ENCODE data around the gene PDIA6. TPM values are rescaled to one million over a fixed set of nuclear protein-coding genes. Genes with fewer than 3 reads are reported as not detected.

Gene PDIA6
- total RNA-seq, 4 donors from 2014 or later, result 81.3 to 138 (median 90.3) TPM

GRCh38 chr2:10752236-10752635 lies 60.3 kb downstream of the PDIA6 start:
- Histone ChIP-seq H3K4me1 (no peaks in the 10 kb centered on the region), H3K4me3 (no peak overlapping the region), H3K9me3 (no peaks in the 10 kb centered on the region), H3K27me3 (peaks cover 3% of the 10 kb centered on the region), H3K36me3 (no peaks in the 10 kb centered on the region), H3K27ac (no peak overlapping the region)
- WGBS, 2 donors (ENCODE audit: low coverage in 1 of 2), result 82 to 91% methylated on average over 3 to 4 of the region's 5 CpGs
- no peak for ATAC-seq
- TF ChIP-seq POLR2A (IDR thresholded peaks at IDR 0.05) (no peak), CTCF (IDR thresholded peaks at IDR 0.05) (no peak), EP300 (IDR thresholded peaks at IDR 0.05) (no peak), POLR2AphosphoS5 (IDR thresholded peaks at IDR 0.05) (no peak)

GRCh38 chr2:10750610-10751009 lies 62.0 kb downstream of the PDIA6 start:
- H3K4me3 ChIP-seq, result no peak overlapping the region
- TF ChIP-seq CTCF (IDR thresholded peaks at IDR 0.05) (no peak), POLR2AphosphoS5 (IDR thresholded peaks at IDR 0.05) (no peak), POLR2A (IDR thresholded peaks at IDR 0.05) (no peak), EP300 (IDR thresholded peaks at IDR 0.05) (no peak)
- no peak overlapping the region for H3K27ac ChIP-seq
- no peaks in the 10 kb centered on the region for H3K36me3 ChIP-seq
- H3K9me3 ChIP-seq, result no peaks in the 10 kb centered on the region
- WGBS, 2 donors (ENCODE audit: low coverage in 1 of 2), result 67 to 75% methylated on average over 6 of the region's 6 CpGs
- no peak for ATAC-seq
- no peaks in the 10 kb centered on the region for H3K4me1 ChIP-seq
- H3K27me3 ChIP-seq, result no peaks in the 10 kb centered on the region

GRCh38 chr2:10742666-10743065 lies 69.9 kb downstream of the PDIA6 start:
- H3K36me3 ChIP-seq, result no peaks in the 10 kb centered on the region
- H3K9me3 ChIP-seq, result no peaks in the 10 kb centered on the region
- no peaks in the 10 kb centered on the region for H3K27me3 ChIP-seq
- H3K27ac ChIP-seq, result no peak overlapping the region
- TF ChIP-seq POLR2AphosphoS5 (IDR thresholded peaks at IDR 0.05) (no peak), CTCF (IDR thresholded peaks at IDR 0.05) (no peak), POLR2A (IDR thresholded peaks at IDR 0.05) (no peak), EP300 (IDR thresholded peaks at IDR 0.05) (no peak)
- WGBS, 2 donors (ENCODE audit: low coverage in 1 of 2), result 67 to 73% methylated on average over 1 to 2 of the region's 11 CpGs
- no peak overlapping the region for H3K4me3 ChIP-seq
- ATAC-seq, result no peak
- H3K4me1 ChIP-seq, result no peaks in the 10 kb centered on the region

- 60 to 82% methylated on average over 1 to 2 of the region's 2 CpGs for WGBS, 2 donors (ENCODE audit: low coverage in 1 of 2)
- no peak for ATAC-seq
- Histone ChIP-seq H3K9me3 (no peaks in the 10 kb centered on the region), H3K27me3 (no peaks in the 10 kb centered on the region), H3K4me1 (no peaks in the 10 kb centered on the region), H3K27ac (no peak overlapping the region), H3K36me3 (no peaks in the 10 kb centered on the region), H3K4me3 (no peak overlapping the region)
- no peak for TF ChIP-seq POLR2A (IDR thresholded peaks at IDR 0.05)
- TF ChIP-seq EP300 (IDR thresholded peaks at IDR 0.05), result no peak
- no peak for TF ChIP-seq CTCF (IDR thresholded peaks at IDR 0.05)
- no peak for TF ChIP-seq POLR2AphosphoS5 (IDR thresholded peaks at IDR 0.05)
Measured at GRCh38 chr2:10741139-10741538, 71.4 kb downstream of the PDIA6 start.

- no peak overlapping the region for H3K4me3 ChIP-seq
- H3K9me3 ChIP-seq, result no peaks in the 10 kb centered on the region
- TF ChIP-seq EP300 (IDR thresholded peaks at IDR 0.05) (no peak), POLR2A (IDR thresholded peaks at IDR 0.05) (no peak), CTCF (IDR thresholded peaks at IDR 0.05) (no peak), POLR2AphosphoS5 (IDR thresholded peaks at IDR 0.05) (no peak)
- 60 to 78% methylated on average over 2 to 3 of the region's 3 CpGs for WGBS, 2 donors (ENCODE audit: low coverage in 1 of 2)
- H3K36me3 ChIP-seq, result no peaks in the 10 kb centered on the region
- H3K27me3 ChIP-seq, result no peaks in the 10 kb centered on the region
- ATAC-seq, result no peak
- no peaks in the 10 kb centered on the region for H3K4me1 ChIP-seq
- H3K27ac ChIP-seq, result no peak overlapping the region
Measured at GRCh38 chr2:10740226-10740625, 72.4 kb downstream of the PDIA6 start.
